HepG2 (cell line): Measurements from ENCODE around the gene TNFAIP3. TPM values are rescaled to one million over a fixed set of nuclear protein-coding genes. Genes with fewer than 3 reads are reported as not detected.

ENCODE experiments used
- HDAC6 ChIP-seq: fragments of 200-600 bp; sonication (generic); IDR thresholded peaks from 2 replicates; pipeline ENCODE4 v1.7.0; 2017; ENCODE audit warnings: mild to moderate bottlenecking, antibody characterized with exemption, low read length, low read depth
- HMG20B ChIP-seq: conservative IDR thresholded peaks from 2 replicates; pipeline ENCODE4 v1.6.1; 2016; ENCODE audit warnings: missing genetic modification reagents, missing compliant biosample characterization
- MED13 ChIP-seq: sonication (generic); formaldehyde crosslinking; IDR thresholded peaks from 2 replicates; pipeline ENCODE4 v1.5.0; 2020; ENCODE audit warnings: missing genetic modification reagents
- RFX1 ChIP-seq: fragments of 450-650 bp; IDR thresholded peaks from 2 replicates; pipeline ENCODE4 v1.6.1; 2017
- SRSF4 ChIP-seq: fragments of 200-400 bp; formaldehyde crosslinking; IDR thresholded peaks from one replicate; pipeline ENCODE4 v1.6.1; 2018; ENCODE audit warnings: mild to moderate bottlenecking, low read depth, low read length, moderate library complexity; ENCODE audit not compliant: poor library complexity, severe bottlenecking
- XBP1 ChIP-seq: sonication (generic); formaldehyde crosslinking; IDR thresholded peaks from 2 replicates; pipeline ENCODE4 v1.5.0; 2020; ENCODE audit warnings: missing genetic modification reagents
- ZNF326 ChIP-seq: sonication (generic); formaldehyde crosslinking; IDR thresholded peaks from 2 replicates; pipeline ENCODE4 v1.4.0; 2020; ENCODE audit warnings: missing genetic modification reagents, borderline replicate concordance
- ZNF430 ChIP-seq: sonication (generic); formaldehyde crosslinking; IDR thresholded peaks from 2 replicates; pipeline ENCODE4 v1.9.0; 2021; ENCODE audit warnings: mild to moderate bottlenecking, missing genetic modification reagents
- ZNF432 ChIP-seq: sonication (generic); formaldehyde crosslinking; IDR thresholded peaks from 2 replicates; pipeline ENCODE4 v1.5.0; 2020; ENCODE audit warnings: missing genetic modification reagents, mild to moderate bottlenecking, borderline replicate concordance
- ZNF543 ChIP-seq: sonication (generic); formaldehyde crosslinking; IDR thresholded peaks from 2 replicates; pipeline ENCODE4 v1.4.0; 2020; ENCODE audit warnings: mild to moderate bottlenecking, missing genetic modification reagents
- ZNF546 ChIP-seq: sonication (generic); formaldehyde crosslinking; conservative IDR thresholded peaks from 2 replicates; pipeline ENCODE4 v1.8.1; 2023; ENCODE audit warnings: mild to moderate bottlenecking, missing genetic modification reagents
- ZNF556 ChIP-seq: sonication (generic); formaldehyde crosslinking; IDR thresholded peaks from 2 replicates; pipeline ENCODE4 v1.4.0; 2020; ENCODE audit warnings: mild to moderate bottlenecking, missing genetic modification reagents, borderline replicate concordance
- ZNF780A ChIP-seq: sonication (generic); formaldehyde crosslinking; IDR thresholded peaks from 2 replicates; pipeline ENCODE4 v1.8.0; 2022; ENCODE audit warnings: mild to moderate bottlenecking, missing genetic modification reagents, moderate library complexity
- polyA plus RNA-seq, 8 experiments: library from polyadenylated mRNA; depleted of rRNA in 3 of 8; stranded (reverse) in 7 of 8; unstranded in 1 of 8; fragments of >200 nt; fragmentation: Illumina TruSeq in 4 of 8; extraction: Trizol in 4 of 8; gene quantifications; 2 replicates each; pipeline versions ENCODE4 v1.2.1 to v1.2.3, GENCODE V29; 2011 to 2016; ENCODE audit warnings: low read depth in 4 of 8, missing spikeins in 1 of 8, mixed read lengths in 1 of 8; ENCODE audit not compliant: insufficient read depth in 1 of 8
- total RNA-seq, 5 experiments: library from RNA; depleted of rRNA; stranded (reverse); fragments of >200 nt; fragmentation: Illumina TruSeq; extraction: Trizol; gene quantifications; 2 replicates each; pipeline ENCODE4 v1.2.3, GENCODE V29; 2016; ENCODE audit warnings: low read depth in 1 of 5
- TF ChIP-seq, protein P1 (sequence below): sonication (generic); formaldehyde crosslinking; IDR thresholded peaks from 2 replicates; pipeline ENCODE4 v1.8.1; 2022; ENCODE audit warnings: low read depth, mild to moderate bottlenecking, missing genetic modification reagents
- TF ChIP-seq, protein P2 (sequence below): sonication (generic); formaldehyde crosslinking; IDR thresholded peaks from 2 replicates; pipeline ENCODE4 v1.8.1; 2023; ENCODE audit warnings: missing genetic modification reagents, mild to moderate bottlenecking, borderline replicate concordance
- TF ChIP-seq, protein P3 (sequence below): sonication (generic); formaldehyde crosslinking; IDR thresholded peaks from 2 replicates; pipeline ENCODE4 v1.4.0; 2020; ENCODE audit warnings: missing genetic modification reagents, borderline replicate concordance
- TF ChIP-seq, protein P4 (sequence below): sonication (generic); formaldehyde crosslinking; IDR thresholded peaks from 2 replicates; pipeline ENCODE4 v1.5.0; 2020; ENCODE audit warnings: missing genetic modification reagents

The TNFAIP3 gene
- total and polyA plus RNA-seq, 2 of the 13 experiments (the other 11 are each of a cell fraction or from before 2014, with no cell fraction given), result 28.2 to 47.1 TPM

DNA sequence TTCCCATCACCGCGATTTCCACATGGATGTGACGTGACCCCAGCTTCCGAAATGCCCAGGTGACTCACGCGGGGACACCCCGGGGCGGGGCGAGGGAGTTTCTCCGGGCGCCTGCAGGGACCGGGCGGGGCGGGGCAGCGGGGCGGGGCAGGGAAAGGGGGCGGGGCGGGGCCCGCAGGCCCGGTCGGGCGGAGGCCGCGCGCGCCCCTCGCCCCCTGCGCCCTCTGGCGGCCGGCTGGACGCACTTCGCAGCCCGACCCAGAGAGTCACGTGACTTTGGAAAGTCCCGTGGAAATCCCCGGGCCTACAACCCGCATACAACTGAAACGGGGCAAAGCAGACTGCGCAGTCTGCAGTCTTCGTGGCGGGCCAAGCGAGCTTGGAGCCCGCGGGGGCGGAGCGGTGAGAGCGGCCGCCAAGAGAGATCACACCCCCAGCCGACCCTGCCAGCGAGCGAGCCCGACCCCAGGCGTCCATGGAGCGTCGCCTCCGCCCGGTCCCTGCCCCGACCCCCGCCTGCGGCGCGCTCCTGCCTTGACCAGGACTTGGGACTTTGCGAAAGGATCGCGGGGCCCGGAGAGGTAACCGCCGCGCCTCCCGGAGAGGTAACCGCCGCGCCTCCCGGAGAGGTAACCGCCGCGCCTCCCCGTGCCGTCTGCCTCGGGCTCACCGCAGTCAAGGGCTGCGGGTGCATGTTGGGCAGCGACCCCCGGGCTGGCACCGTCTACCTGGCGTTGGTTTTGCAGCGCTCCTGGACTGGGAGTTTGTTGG is at the start of gene TNFAIP3 (continued):
- TF ChIP-seq HDAC6, result no peak
- TF ChIP-seq ZNF543, result 0 out of 2 replicates have a peak, but pooled peaks have one; percentile 69
- peak; percentile 74 for TF ChIP-seq SRSF4
- no peak for TF ChIP-seq ZNF432 (CRISPR knock-in tag)
- no peak for TF ChIP-seq ZNF780A (CRISPR knock-in tag)
- peak; percentile 58 for TF ChIP-seq ZNF556
- peak; percentile 78; the same call in 1 of the 2 replicates for TF ChIP-seq ZNF430 (CRISPR knock-in tag)
- TF ChIP-seq, protein P1, sequence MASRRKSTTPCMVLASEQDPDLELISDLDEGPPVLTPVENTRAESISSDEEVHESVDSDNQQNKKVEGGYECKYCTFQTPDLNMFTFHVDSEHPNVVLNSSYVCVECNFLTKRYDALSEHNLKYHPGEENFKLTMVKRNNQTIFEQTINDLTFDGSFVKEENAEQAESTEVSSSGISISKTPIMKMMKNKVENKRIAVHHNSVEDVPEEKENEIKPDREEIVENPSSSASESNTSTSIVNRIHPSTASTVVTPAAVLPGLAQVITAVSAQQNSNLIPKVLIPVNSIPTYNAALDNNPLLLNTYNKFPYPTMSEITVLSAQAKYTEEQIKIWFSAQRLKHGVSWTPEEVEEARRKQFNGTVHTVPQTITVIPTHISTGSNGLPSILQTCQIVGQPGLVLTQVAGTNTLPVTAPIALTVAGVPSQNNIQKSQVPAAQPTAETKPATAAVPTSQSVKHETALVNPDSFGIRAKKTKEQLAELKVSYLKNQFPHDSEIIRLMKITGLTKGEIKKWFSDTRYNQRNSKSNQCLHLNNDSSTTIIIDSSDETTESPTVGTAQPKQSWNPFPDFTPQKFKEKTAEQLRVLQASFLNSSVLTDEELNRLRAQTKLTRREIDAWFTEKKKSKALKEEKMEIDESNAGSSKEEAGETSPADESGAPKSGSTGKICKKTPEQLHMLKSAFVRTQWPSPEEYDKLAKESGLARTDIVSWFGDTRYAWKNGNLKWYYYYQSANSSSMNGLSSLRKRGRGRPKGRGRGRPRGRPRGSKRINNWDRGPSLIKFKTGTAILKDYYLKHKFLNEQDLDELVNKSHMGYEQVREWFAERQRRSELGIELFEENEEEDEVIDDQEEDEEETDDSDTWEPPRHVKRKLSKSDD (CRISPR knock-in tag), result peak; percentile 88
- TF ChIP-seq, protein P2, sequence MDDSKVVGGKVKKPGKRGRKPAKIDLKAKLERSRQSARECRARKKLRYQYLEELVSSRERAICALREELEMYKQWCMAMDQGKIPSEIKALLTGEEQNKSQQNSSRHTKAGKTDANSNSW (CRISPR knock-in tag), result peak; percentile 89; the same call in 1 of the 2 replicates
- TF ChIP-seq, protein P3, sequence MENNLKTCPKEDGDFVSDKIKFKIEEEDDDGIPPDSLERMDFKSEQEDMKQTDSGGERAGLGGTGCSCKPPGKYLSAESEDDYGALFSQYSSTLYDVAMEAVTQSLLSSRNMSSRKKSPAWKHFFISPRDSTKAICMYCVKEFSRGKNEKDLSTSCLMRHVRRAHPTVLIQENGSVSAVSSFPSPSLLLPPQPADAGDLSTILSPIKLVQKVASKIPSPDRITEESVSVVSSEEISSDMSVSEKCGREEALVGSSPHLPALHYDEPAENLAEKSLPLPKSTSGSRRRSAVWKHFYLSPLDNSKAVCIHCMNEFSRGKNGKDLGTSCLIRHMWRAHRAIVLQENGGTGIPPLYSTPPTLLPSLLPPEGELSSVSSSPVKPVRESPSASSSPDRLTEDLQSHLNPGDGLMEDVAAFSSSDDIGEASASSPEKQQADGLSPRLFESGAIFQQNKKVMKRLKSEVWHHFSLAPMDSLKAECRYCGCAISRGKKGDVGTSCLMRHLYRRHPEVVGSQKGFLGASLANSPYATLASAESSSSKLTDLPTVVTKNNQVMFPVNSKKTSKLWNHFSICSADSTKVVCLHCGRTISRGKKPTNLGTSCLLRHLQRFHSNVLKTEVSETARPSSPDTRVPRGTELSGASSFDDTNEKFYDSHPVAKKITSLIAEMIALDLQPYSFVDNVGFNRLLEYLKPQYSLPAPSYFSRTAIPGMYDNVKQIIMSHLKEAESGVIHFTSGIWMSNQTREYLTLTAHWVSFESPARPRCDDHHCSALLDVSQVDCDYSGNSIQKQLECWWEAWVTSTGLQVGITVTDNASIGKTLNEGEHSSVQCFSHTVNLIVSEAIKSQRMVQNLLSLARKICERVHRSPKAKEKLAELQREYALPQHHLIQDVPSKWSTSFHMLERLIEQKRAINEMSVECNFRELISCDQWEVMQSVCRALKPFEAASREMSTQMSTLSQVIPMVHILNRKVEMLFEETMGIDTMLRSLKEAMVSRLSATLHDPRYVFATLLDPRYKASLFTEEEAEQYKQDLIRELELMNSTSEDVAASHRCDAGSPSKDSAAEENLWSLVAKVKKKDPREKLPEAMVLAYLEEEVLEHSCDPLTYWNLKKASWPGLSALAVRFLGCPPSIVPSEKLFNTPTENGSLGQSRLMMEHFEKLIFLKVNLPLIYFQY (CRISPR knock-in tag), result peak; percentile 98
- 0 out of 2 replicates have a peak, but pooled peaks have one; percentile 8 for TF ChIP-seq HMG20B
- TF ChIP-seq XBP1 (CRISPR knock-in tag), result no peak; the same call in 1 of the 2 replicates
- TF ChIP-seq MED13 (CRISPR knock-in tag), result no peak
- no peak for TF ChIP-seq ZNF326 (CRISPR knock-in tag)
- TF ChIP-seq ZNF546 (CRISPR knock-in tag), result peak; percentile 84; the same call in 1 of the 2 replicates
- no peak for TF ChIP-seq RFX1
- TF ChIP-seq, protein P4, sequence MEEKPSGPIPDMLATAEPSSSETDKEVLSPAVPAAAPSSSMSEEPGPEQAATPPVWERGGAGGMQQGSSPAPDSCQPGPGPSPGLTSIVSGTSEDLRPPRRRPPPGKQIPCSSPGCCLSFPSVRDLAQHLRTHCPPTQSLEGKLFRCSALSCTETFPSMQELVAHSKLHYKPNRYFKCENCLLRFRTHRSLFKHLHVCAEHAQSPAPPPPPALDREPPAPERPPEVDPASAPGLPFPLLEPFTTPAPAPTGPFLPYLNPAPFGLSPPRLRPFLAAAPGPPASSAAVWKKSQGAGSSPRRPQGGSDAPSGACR (CRISPR knock-in tag), result peak; percentile 89; the same call in 1 of the 2 replicates
